Activated T-cell treated with anti-CD3 and anti-CD28 coated beads for 1 hour (primary cell): ENCODE measurements around the gene FAM236D.
"Not testable (repeated sequence)": the region's sequence is repeated elsewhere in the genome, so short reads cannot be mapped to it uniquely, and the experiment has no call there.

ENCODE experiments used
- DNase-seq: peaks from one replicate; pipeline ENCODE4 v3.0.0-alpha.2; 2020; ENCODE audit warnings: low read depth

The FAM236D gene

GRCh38 chrX:72808110-72808509 is at the start of gene FAM236D:
TSS of gene FAM236D (minus strand) at chrX:72808210. CDS start at chrX:72808110, 100 bp downstream.
- DNase-seq: not testable (repeated sequence)

GRCh38 chrX:72837532-72837931 is 29.5 kb upstream of the FAM236D start:
- not testable (repeated sequence) for DNase-seq

- not testable (repeated sequence) for DNase-seq
Observed at GRCh38 chrX:72830701-72831100, 22.7 kb upstream of the FAM236D start.

- DNase-seq: not testable (repeated sequence)
Observed at GRCh38 chrX:72790390-72790789, 17.6 kb downstream of the FAM236D start.

GRCh38 chrX:72788142-72788541 is 19.9 kb downstream of the FAM236D start:
- DNase-seq: not testable (repeated sequence)

GRCh38 chrX:72783964-72784363 is 24.0 kb downstream of the FAM236D start:
- not testable (repeated sequence) for DNase-seq

GRCh38 chrX:72783365-72783936 is 24.6 kb downstream of the FAM236D start:
- not testable (repeated sequence) for DNase-seq

- DNase-seq: not testable (repeated sequence)
Observed at GRCh38 chrX:72782560-72782959, 25.4 kb downstream of the FAM236D start, which contains the start of gene FAM236B. TSS of gene FAM236B (minus strand) at chrX:72782660. CDS start at chrX:72782560, 100 bp downstream.

- not testable (repeated sequence) for DNase-seq
Observed at GRCh38 chrX:72778146-72778545, 29.9 kb downstream of the FAM236D start.

GRCh38 chrX:72777467-72777790 is 30.6 kb downstream of the FAM236D start:
- not testable (repeated sequence) for DNase-seq

- not testable (repeated sequence) for DNase-seq
Observed at GRCh38 chrX:72776653-72777466, 31.1 kb downstream of the FAM236D start, which contains the start of gene DMRTC1B. TSS of gene DMRTC1B (plus strand) at chrX:72776890. CDS start at chrX:72845136, 68,246 bp downstream.

GRCh38 chrX:72760454-72760853 is 47.6 kb downstream of the FAM236D start:
- DNase-seq: not testable (repeated sequence)
